ENCODE measurements around the gene CLDN22. TPM values are rescaled to one million over a fixed set of nuclear protein-coding genes. Genes with fewer than 3 reads are reported as not detected.

Gene CLDN22
- total and polyA plus RNA-seq, 2 of the 8 experiments (the other 6 are each of a cell fraction or from before 2014, with no cell fraction given): not detected

GRCh38 chr4:183268556-183268955 lies 51.5 kb downstream of the CLDN22 start (continued):
- no peak for TF ChIP-seq POLR2AphosphoS5 (IDR thresholded peaks at IDR 0.05; ENCODE audit: low read depth, low read length)
- no peak for TF ChIP-seq TBP (IDR thresholded peaks at IDR 0.05; ENCODE audit: low read depth, low read length)
- TF ChIP-seq SUZ12 (IDR thresholded peaks at IDR 0.05; ENCODE audit: low read length): no peak
- TF ChIP-seq JUN (IDR thresholded peaks at IDR 0.05; ENCODE audit: low read depth, low read length): no peak

Other genes with a start within 250 kb of the CLDN22 start
- 135 and 138 TPM in 2 replicates for gene WWC2, start 221.0 kb downstream of the CLDN22 start, total RNA-seq (2021; fragmentation: NEBNext Ultra II Directional; extraction: Animal tissue kit (Norgen Biotek cat#: 25700))
- 17.6 and 19.7 TPM in 2 replicates for gene WWC2, start 221.0 kb downstream of the CLDN22 start, polyA plus RNA-seq (2011; rRNA removed)
- gene CLDN24, start 2.1 kb upstream of the CLDN22 start, total RNA-seq (2021; fragmentation: NEBNext Ultra II Directional; extraction: Animal tissue kit (Norgen Biotek cat#: 25700)): not detected in 2 replicates
- gene CLDN24, start 2.1 kb upstream of the CLDN22 start, polyA plus RNA-seq (2011; rRNA removed): not detected in 2 replicates
- 14.0 and 14.8 TPM in 2 replicates for gene CDKN2AIP, start 124.4 kb upstream of the CLDN22 start, total RNA-seq (2021; fragmentation: NEBNext Ultra II Directional; extraction: Animal tissue kit (Norgen Biotek cat#: 25700))
- 5.5 and 6.0 TPM in 2 replicates for gene CDKN2AIP, start 124.4 kb upstream of the CLDN22 start, polyA plus RNA-seq (2011; rRNA removed)
- 14.8 and 16.1 TPM in 2 replicates for gene ING2, start 184.8 kb upstream of the CLDN22 start, total RNA-seq (2021; fragmentation: NEBNext Ultra II Directional; extraction: Animal tissue kit (Norgen Biotek cat#: 25700))
- 5.1 and 5.7 TPM in 2 replicates for gene ING2, start 184.8 kb upstream of the CLDN22 start, polyA plus RNA-seq (2011; rRNA removed)

Measured in H1 (cell line).